Subcutaneous abdominal adipose tissue (tissue), 5 donors: ENCODE results near the gene PRR35.

Source experiments
- H3K27ac ChIP-seq: one replicate; pipeline ENCODE4 v1.7.0; 2013; ENCODE audit warnings: low read depth, mild to moderate bottlenecking, inconsistent platforms, low read length, moderate library complexity
- H3K27me3 ChIP-seq, 5 donors: one replicate each; pipeline ENCODE4 v1.7.0; 2013; ENCODE audit warnings: low read length in 5 of 5, inconsistent platforms in 1 of 5; ENCODE audit not compliant: control insufficient read depth in 5 of 5, insufficient read depth in 4 of 5
- H3K36me3 ChIP-seq, 5 donors: one replicate each; pipeline ENCODE4 v1.7.0; 2013; ENCODE audit warnings: low read length in 5 of 5; ENCODE audit not compliant: control insufficient read depth in 5 of 5, insufficient read depth in 5 of 5
- H3K4me1 ChIP-seq, 5 donors: one replicate each; pipeline ENCODE4 v1.7.0; 2013; ENCODE audit warnings: low read length in 5 of 5, mild to moderate bottlenecking in 3 of 5, moderate library complexity in 1 of 5; ENCODE audit not compliant: control insufficient read depth in 5 of 5, insufficient read depth in 5 of 5
- H3K4me3 ChIP-seq, 5 donors: one replicate each; pipeline ENCODE4 v1.7.0; 2013; ENCODE audit warnings: low read length in 5 of 5, low read depth in 1 of 5
- H3K9ac ChIP-seq, 5 donors: one replicate each; pipeline ENCODE4 v1.7.0; 2013; ENCODE audit warnings: low read length in 5 of 5, mild to moderate bottlenecking in 4 of 5, moderate library complexity in 3 of 5
- H3K9me3 ChIP-seq, 5 donors: one replicate each; pipeline ENCODE4 v1.7.0; 2013; ENCODE audit warnings: low read length in 5 of 5; ENCODE audit not compliant: control insufficient read depth in 5 of 5
- donor health status: healthy.
- donor health status: healthy.
- donor health status: healthy.
- donor health status: healthy.
- donor health status: healthy.

PRR35 gene

DNA sequence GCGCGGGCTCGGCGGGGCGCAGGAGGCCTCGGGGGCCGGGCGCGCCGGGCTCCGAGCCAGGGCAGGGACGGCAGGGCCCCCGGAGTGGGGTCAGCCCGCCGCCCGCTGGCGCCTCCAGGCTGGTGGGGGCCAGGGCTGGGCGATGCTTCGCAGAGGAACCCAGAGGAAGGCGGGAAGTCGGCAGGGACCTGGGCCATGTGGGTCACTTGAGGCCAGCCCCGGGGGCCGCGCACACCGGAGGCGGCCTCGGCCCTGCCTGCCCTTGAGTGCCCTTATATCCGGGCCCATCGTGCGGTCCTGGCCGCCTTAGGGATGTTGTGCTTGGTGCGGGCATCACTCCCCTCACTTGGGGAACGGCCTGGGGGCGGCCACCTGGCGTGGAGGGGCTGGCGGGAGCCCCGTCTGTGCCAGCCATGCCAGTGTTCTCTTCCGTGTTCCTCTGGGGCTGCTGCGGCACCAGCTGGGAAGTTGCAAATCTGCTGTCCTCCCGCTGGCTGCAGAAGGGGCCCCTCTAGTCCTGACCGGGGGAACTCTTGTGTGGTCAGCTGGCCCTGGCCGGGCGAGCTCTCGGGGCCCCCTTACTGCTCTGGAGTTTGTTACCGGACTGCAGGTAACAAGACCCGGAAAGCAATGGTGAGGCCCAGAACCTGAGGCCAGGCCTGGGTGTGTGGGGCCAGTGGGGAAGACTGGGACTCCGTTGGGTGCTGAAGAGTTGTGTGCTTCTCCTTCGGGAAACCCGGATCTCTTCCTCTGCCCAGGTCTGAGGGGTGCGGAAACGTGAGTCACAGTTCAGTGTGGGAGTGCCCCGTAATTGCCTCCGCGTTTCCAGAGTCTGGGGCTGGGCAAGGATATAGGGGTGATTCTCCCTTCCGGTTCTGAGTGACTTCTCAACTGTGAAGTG lies 31.8 kb upstream of the PRR35 start:
- Histone ChIP-seq H3K36me3 (peaks cover 0 to 4% (median 0%) of the 10 kb centered on the region in 5 donors), H3K27me3 (no peaks in the 10 kb centered on the region), H3K27ac (peak overlapping the region; percentile 76), H3K4me1 (peaks cover 19 to 56% (median 44%) of the 10 kb centered on the region in 5 donors), H3K9ac (peak overlapping the region; percentile 56 to 90 (median 87)), H3K9me3 (no peaks in the 10 kb centered on the region), H3K4me3 (peak overlapping the region; percentile 69 to 85 (median 79))

DNA sequence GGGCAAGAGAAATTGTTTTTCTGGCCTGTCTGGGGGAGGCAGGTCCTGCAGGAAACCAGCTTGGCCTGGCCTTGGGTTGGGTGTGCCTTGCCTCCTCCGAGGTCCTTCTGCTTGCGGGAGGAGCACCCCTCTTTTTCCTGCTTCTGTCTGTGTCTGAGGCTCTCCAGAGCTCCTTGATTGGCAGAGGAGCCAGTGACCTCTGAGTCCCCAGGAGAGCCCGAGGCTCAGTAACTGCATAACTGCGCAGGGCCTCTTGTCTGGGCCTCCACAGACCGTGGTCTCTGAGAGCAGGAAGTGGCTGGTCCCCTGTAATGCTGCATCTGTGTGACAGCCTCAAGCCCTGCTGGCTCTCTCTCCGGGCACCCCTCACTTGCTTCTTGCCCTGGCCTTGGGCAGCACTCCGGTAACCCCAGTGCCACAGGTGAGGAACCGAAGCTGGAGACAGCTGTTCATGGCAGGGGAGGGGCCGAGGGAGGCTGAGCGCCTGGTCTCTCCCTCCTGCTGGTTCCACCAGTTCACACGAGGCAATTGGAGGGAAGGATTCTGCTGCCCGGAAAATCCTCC lies 31.1 kb upstream of the PRR35 start:
- peak overlapping the region; percentile 76 for H3K27ac ChIP-seq
- H3K4me1 ChIP-seq, result peaks cover 19 to 60% (median 49%) of the 10 kb centered on the region in 5 donors
- H3K9ac ChIP-seq, result peak overlapping the region; percentile 56 to 90 (median 87)

DNA sequence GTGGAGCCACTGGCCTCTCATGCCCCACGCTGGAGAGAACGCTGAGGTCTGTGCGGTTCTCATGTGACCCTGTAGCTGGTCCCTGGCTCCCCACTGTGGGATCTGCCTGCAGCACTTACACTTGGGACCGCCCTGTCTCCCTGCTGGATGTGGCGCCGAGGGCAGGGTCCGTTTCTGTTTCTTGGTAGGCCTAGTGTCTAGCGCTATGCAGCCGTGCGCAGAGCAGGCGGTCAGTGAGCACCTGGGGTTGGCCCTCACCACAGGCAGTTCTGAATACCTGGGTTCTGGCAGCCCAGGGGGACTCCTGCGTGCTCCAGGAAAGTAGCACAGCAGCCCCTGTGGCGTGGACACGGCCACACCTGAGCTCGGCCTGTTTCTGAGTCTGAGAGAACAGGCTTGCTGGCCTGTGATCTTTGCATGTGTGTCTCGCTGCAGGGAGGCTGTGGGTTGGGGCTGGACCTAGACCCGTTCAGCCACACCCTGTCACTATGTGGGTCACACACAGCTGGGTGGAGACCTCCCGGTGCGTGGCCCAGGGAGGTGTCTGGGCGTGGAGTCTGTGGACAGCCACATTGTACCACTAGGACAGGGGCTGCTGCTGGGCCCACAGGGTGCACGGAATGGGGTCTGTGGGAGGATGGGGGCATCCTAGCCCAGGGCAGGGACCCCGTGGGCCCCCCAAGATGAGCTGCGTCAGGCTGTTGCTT lies 29.9 kb upstream of the PRR35 start:
- peaks cover 19 to 59% (median 53%) of the 10 kb centered on the region in 5 donors for H3K4me1 ChIP-seq
- H3K27ac ChIP-seq, result no peak overlapping the region
- H3K9ac ChIP-seq, result peak overlapping the region in 2 of 5 donors; percentile 23 to 39
- H3K27me3 ChIP-seq, result no peaks in the 10 kb centered on the region
- H3K36me3 ChIP-seq, result peaks cover 0 to 4% (median 0%) of the 10 kb centered on the region in 5 donors
- no peaks in the 10 kb centered on the region for H3K9me3 ChIP-seq
- H3K4me3 ChIP-seq, result peak overlapping the region in 1 of 5 donors; percentile 11

More for the DNA sequence above, 31.1 kb upstream of the PRR35 start:
- H3K36me3 ChIP-seq, result peaks cover 0 to 4% (median 0%) of the 10 kb centered on the region in 5 donors
- no peaks in the 10 kb centered on the region for H3K9me3 ChIP-seq
- peak overlapping the region; percentile 69 to 85 (median 79) for H3K4me3 ChIP-seq
- H3K27me3 ChIP-seq, result no peaks in the 10 kb centered on the region

DNA sequence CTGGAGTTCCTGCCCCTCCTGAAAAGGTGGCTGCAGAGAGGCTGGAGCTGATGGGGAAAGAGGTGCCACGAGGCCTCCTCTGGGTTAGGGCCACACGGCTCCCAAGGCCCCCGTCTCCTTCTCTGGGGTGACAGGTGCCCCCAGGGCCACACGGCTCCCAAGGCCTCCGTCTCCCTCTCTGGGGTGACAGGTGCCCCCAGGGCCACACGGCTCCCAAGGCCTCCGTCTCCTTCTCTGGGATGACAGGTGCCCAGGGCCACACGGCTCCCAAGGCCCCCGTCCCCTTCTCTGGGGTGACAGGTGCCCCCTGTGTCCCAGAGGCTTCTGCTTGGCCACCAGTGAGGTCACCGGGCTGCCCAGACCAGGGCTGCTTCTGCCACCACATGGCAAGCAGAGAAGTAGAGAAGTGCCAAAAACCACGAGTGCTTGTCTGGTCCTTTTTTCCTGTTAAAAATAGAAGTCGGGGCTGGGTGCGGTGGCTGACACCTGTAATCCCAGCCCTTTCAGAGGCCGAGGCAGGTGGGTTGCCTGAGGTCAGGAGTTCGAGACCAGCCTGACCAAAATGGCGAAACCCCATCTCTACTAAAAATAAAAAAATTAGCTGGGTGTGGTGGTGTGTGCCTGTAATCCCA lies 28.6 kb upstream of the PRR35 start:
- Histone ChIP-seq H3K9me3 (no peaks in the 10 kb centered on the region), H3K36me3 (peaks cover 0 to 5% (median 0%) of the 10 kb centered on the region in 5 donors), H3K4me3 (no peak overlapping the region), H3K27ac (no peak overlapping the region), H3K4me1 (peaks cover 10 to 52% (median 43%) of the 10 kb centered on the region in 5 donors), H3K9ac (no peak overlapping the region), H3K27me3 (no peaks in the 10 kb centered on the region)

DNA sequence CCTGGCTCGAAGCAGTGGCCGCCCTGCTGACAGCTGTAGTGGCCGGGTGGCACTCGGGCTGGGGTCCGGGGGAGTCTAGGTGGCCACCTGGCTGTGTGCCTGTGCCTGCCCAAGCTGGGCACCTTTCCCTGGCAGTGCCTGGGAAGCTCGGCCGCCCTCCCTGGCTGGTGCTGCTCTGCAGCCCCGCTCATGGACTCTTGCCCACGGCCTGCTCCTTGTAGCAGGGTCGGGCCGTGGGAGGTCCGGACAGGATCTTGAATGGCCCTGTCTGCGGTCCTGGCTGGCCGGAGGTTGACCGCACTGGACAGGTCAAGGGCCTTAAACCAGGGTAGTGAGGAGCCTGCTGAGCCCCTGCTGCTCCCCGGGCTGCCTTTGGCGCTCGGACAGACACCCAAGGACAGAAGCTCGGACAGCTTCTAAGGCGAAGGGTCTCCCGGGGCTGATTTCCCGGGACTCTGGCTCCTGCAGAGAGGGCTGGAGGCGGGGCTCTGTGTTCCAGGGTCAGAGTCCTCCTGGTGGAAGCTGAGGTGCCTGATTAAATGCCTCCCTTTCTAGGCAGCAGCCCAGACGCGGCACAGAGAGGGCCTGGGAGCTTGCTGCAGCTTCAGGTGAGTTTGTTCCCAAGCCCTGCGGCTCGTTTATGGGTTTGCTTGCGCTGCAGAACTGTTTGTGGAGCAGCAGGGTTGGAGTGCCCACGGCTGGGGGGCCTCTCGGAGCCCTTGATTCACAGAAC lies 26.6 kb upstream of the PRR35 start:
- Histone ChIP-seq H3K4me3 (no peak overlapping the region), H3K9me3 (no peaks in the 10 kb centered on the region), H3K9ac (no peak overlapping the region), H3K27me3 (no peaks in the 10 kb centered on the region), H3K27ac (no peak overlapping the region), H3K36me3 (peaks cover 0 to 23% (median 8%) of the 10 kb centered on the region in 5 donors), H3K4me1 (peaks cover 10 to 41% (median 34%) of the 10 kb centered on the region in 5 donors)

DNA sequence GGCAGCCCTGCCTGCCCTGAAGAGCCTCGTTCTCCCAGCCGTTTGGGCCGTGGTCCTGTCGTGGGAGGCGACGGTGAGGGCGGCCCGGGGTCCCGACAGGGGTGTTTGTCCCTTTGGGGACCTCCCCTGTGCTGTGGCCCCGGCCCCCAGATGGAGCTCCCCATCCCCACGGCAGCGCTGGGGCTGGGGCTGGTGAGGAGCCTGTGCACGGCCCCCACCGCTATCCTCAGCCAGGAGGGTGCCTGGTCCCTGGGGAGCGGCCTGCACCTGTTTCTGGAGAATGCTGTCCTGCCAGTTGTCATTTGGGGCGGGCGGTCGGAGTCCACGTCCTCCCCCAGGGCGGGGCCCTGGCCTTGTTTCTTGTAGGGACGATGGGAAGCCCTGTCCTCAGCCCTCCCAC lies 26.1 kb upstream of the PRR35 start:
- Histone ChIP-seq H3K27ac (no peak overlapping the region), H3K4me1 (peaks cover 7 to 36% (median 28%) of the 10 kb centered on the region in 5 donors), H3K9me3 (no peaks in the 10 kb centered on the region), H3K4me3 (no peak overlapping the region), H3K27me3 (no peaks in the 10 kb centered on the region), H3K36me3 (peaks cover 0 to 24% (median 8%) of the 10 kb centered on the region in 5 donors), H3K9ac (no peak overlapping the region)

DNA sequence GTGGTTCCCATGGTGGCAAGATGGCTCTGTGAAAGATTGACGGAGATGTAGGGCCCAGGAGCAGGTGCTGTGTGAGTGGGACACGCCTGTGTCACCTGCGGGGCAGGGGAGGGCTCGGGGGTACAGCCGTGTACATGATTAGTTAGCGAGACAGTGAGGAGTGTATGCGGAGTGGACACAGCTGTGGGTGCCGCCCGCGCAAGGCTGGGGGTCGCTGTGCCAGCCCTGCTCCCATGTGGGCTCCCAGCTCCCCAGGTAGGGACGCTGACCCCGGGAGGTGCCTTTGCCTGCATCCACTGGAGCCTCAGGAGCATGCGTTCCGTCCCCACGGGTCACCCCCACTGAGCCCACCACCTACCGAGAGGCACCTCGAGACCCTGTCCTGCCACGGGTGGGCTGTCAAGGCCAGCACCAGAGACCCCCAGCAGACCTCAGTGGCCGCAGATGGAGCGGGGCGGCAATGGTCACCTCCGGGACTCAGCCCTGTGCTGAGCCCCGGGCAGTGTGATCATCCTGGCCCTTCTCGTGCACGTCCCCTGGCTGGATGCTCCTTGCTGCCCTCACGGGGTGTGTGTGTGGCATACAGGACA lies 25.2 kb upstream of the PRR35 start:
- Histone ChIP-seq H3K9ac (peak overlapping the region in 1 of 5 donors; percentile 52), H3K4me1 (peaks cover 3 to 27% (median 20%) of the 10 kb centered on the region in 5 donors), H3K9me3 (no peaks in the 10 kb centered on the region), H3K27ac (no peak overlapping the region), H3K27me3 (no peaks in the 10 kb centered on the region), H3K4me3 (no peak overlapping the region), H3K36me3 (peaks cover 0 to 22% (median 8%) of the 10 kb centered on the region in 5 donors)

- peak overlapping the region in 2 of 5 donors; percentile 39 to 52 for H3K9ac ChIP-seq
- H3K4me3 ChIP-seq, result no peak overlapping the region
- peaks cover 1 to 22% (median 13%) of the 10 kb centered on the region in 5 donors for H3K4me1 ChIP-seq
- H3K36me3 ChIP-seq, result peaks cover 0 to 24% (median 8%) of the 10 kb centered on the region in 5 donors
- H3K27ac ChIP-seq, result no peak overlapping the region
- H3K9me3 ChIP-seq, result no peaks in the 10 kb centered on the region
- no peaks in the 10 kb centered on the region for H3K27me3 ChIP-seq
Measured at GRCh38 chr16:535446-536405, 24.5 kb upstream of the PRR35 start.
